GM12892 (cell line): ENCODE data around the gene FAM149A.

ENCODE experiments used
- DNase-seq: peaks from one replicate; pipeline ENCODE4 v3.0.0; 2011; ENCODE audit not compliant: insufficient read length
- FAIRE-seq: peaks from 2 replicates; lab custom pipeline; 2011; peaks lifted over from hg19 to GRCh38; lab: Jason Lieb, UNC
- POLR2A ChIP-seq: IDR thresholded peaks from 2 replicates; pipeline ENCODE4 v1.6.1; 2011; ENCODE audit warnings: low read depth, low read length, control low read depth
- POLR2AphosphoS5 ChIP-seq: IDR thresholded peaks from 2 replicates; pipeline ENCODE4 v1.6.1; 2011; ENCODE audit warnings: low read depth, low read length, control low read depth
- TAF1 ChIP-seq: IDR thresholded peaks from 2 replicates; pipeline ENCODE4 v1.6.1; 2011; ENCODE audit warnings: low read depth, mild to moderate bottlenecking, control low read depth, low read length, borderline replicate concordance

The FAM149A gene

GRCh38 chr4:186169333-186169944, 64.9 kb downstream of the FAM149A start:
- no peak for DNase-seq
- no peak for FAIRE-seq
- no peak for TF ChIP-seq POLR2AphosphoS5
- no peak for TF ChIP-seq POLR2A
- TF ChIP-seq TAF1: no peak

- DNase-seq (no peak), FAIRE-seq (no peak)
- no peak for TF ChIP-seq POLR2A
- no peak for TF ChIP-seq POLR2AphosphoS5
- TF ChIP-seq TAF1: no peak
Observed at GRCh38 chr4:186169945-186170802, 65.7 kb downstream of the FAM149A start.

GRCh38 chr4:186170966-186171365, 66.5 kb downstream of the FAM149A start:
- DNase-seq: no peak
- no peak for FAIRE-seq
- TF ChIP-seq TAF1 (no peak), POLR2A (no peak), POLR2AphosphoS5 (no peak)

GRCh38 chr4:186172546-186172945, 68.0 kb downstream of the FAM149A start:
- DNase-seq (no peak), FAIRE-seq (no peak)
- no peak for TF ChIP-seq POLR2A
- no peak for TF ChIP-seq TAF1
- TF ChIP-seq POLR2AphosphoS5: no peak

GRCh38 chr4:186188107-186188506, 83.6 kb downstream of the FAM149A start:
- DNase-seq (no peak), FAIRE-seq (no peak)
- TF ChIP-seq POLR2A: no peak
- no peak for TF ChIP-seq TAF1
- TF ChIP-seq POLR2AphosphoS5: no peak

GRCh38 chr4:186189656-186190055, 85.2 kb downstream of the FAM149A start:
- FAIRE-seq (no peak), DNase-seq (no peak)
- TF ChIP-seq TAF1: no peak

- DNase-seq: peak; percentile 41
- FAIRE-seq: peak; percentile 73
Observed at GRCh38 chr4:186190581-186191199, 86.2 kb downstream of the FAM149A start.

GRCh38 chr4:186191200-186192065, 86.9 kb downstream of the FAM149A start, which contains the start of gene CYP4V2:
TSS of gene CYP4V2 (plus strand) at chr4:186191567. CDS start at chr4:186191824, 257 bp downstream.
- TF ChIP-seq POLR2AphosphoS5 (no peak; the same call in 1 of the 2 replicates), TAF1 (peak; percentile 10; the same call in 1 of the 2 replicates), POLR2A (peak; percentile 64)
- DNase-seq (peak; percentile 82), FAIRE-seq (peak; percentile 88)

More at GRCh38 chr4:186190581-186191199, 86.2 kb downstream of the FAM149A start:
- no peak for TF ChIP-seq POLR2A
- TF ChIP-seq POLR2AphosphoS5: no peak
- TF ChIP-seq TAF1: no peak

GRCh38 chr4:186192066-186192612, 87.6 kb downstream of the FAM149A start:
- TF ChIP-seq POLR2A (no peak), POLR2AphosphoS5 (no peak), TAF1 (no peak)
- FAIRE-seq (peak; percentile 64), DNase-seq (no peak)

GRCh38 chr4:186193851-186194250, 89.3 kb downstream of the FAM149A start:
- no peak for TF ChIP-seq POLR2AphosphoS5
- no peak for TF ChIP-seq POLR2A
- no peak for TF ChIP-seq TAF1
- FAIRE-seq: no peak
- DNase-seq: no peak
